ENCODE results near the gene ITGB7. TPM values are rescaled to one million over a fixed set of nuclear protein-coding genes. Genes with fewer than 3 reads are reported as not detected.

ITGB7 gene
- total and polyA plus RNA-seq, 2 donors (not counting 3 experiments of a cell fraction or from before 2014, with no cell fraction given): 0.17 TPM; not detected in 1

- Histone ChIP-seq H3K27me3 (ENCODE audit: control insufficient read depth in 2 of 2, insufficient read depth in 2 of 2, low read length in 2 of 2) (no peaks in the 10 kb centered on the region), H3K9me1 (replicated peaks; ENCODE audit: control insufficient read depth, extremely low read depth, insufficient read depth, low read length) (no peaks in the 10 kb centered on the region), H3K4me2 (ENCODE audit: insufficient read depth, low read length) (no peak overlapping the region), H4K20me1 (replicated peaks; ENCODE audit: control insufficient read depth, extremely low read depth, insufficient read depth, low read length) (no peaks in the 10 kb centered on the region), H3K9ac (replicated peaks; ENCODE audit: extremely low read depth, insufficient read depth, low read length) (no peak overlapping the region), H3K27ac (ENCODE audit: insufficient read depth, low read depth, low read length) (no peak overlapping the region), H2AFZ (ENCODE audit: low read depth, low read length) (no peak overlapping the region), H3K36me3 (ENCODE audit: control insufficient read depth in 2 of 2, extremely low read depth in 1 of 2, insufficient read depth in 2 of 2, low read length in 2 of 2) (no peaks in the 10 kb centered on the region), H3K79me2 (ENCODE audit: control insufficient read depth, insufficient read depth, low read length) (no peaks in the 10 kb centered on the region), H3K4me1 (ENCODE audit: control insufficient read depth, extremely low read depth, insufficient read depth, low read length) (peaks cover 37% of the 10 kb centered on the region), H3K9me3 (replicated peaks; ENCODE audit: control insufficient read depth, insufficient read depth, low read length) (no peaks in the 10 kb centered on the region), H3K4me3 (replicated peaks in 1 of 3; ENCODE audit: insufficient read depth in 1 of 3, low read depth in 1 of 3, low read length in 3 of 3) (no peak overlapping the region)
- intact Hi-C loops (cut with micrococcal nuclease) (loop anchor here (5.0 kb wide), 1 partner anchor 279 kb away; the partner anchor contains the start of gene TARBP2), dilution Hi-C loops (cut with MboI; ENCODE audit: extremely low pct_ligation_motif_present, low sequenced_read_pairs) (no loop called here)
- CTCF ChIA-PET: interaction anchor here (0.6 to 1.2 kb wide), 5 partner anchors 10 to 412 kb away, joined by 3 to 12 read pairs (median 3); partner anchors contain the start of gene AAAS
- POLR2A ChIA-PET: no interaction called here
- BruUV-seq (replicated peaks): no TSS peak
- DNase-seq (ENCODE audit: low read depth, low spot score): peak; percentile 46
- peak; percentile 61 for FAIRE-seq
- TF ChIP-seq MAX (IDR thresholded peaks at IDR 0.05; ENCODE audit: insufficient read depth, insufficient read length): no peak
- TF ChIP-seq GATA2 (IDR thresholded peaks at IDR 0.05; ENCODE audit: insufficient read depth, insufficient read length, low read depth, low read length): no peak
- no peak for TF ChIP-seq FOS (IDR thresholded peaks at IDR 0.05; ENCODE audit: borderline replicate concordance, insufficient read depth, low read length)
- no peak for TF ChIP-seq CTCF (IDR thresholded peaks at IDR 0.05; ENCODE audit: extremely low read depth in 1 of 2, insufficient read depth in 1 of 2, low read depth in 1 of 2, low read length in 2 of 2)
- TF ChIP-seq EZH2 (IDR thresholded peaks at IDR 0.05; ENCODE audit: borderline replicate concordance, low read depth, low read length, severe bottlenecking): no peak
- no peak for TF ChIP-seq MYC (IDR thresholded peaks at IDR 0.05; ENCODE audit: low read depth, low read length)
- TF ChIP-seq POLR2AphosphoS5 (IDR thresholded peaks at IDR 0.05; ENCODE audit: insufficient read depth, low read depth, low read length): no peak
- no peak for TF ChIP-seq JUN (IDR thresholded peaks at IDR 0.05; ENCODE audit: borderline replicate concordance, insufficient read depth, insufficient read length, low read depth)
- no peak for TF ChIP-seq POLR2A (IDR thresholded peaks at IDR 0.05; ENCODE audit: low read depth, low read length)
Measured at GRCh38 chr12:53223389-53224060, 16.5 kb upstream of the ITGB7 start.

All from endothelial cell of umbilical vein (primary cell).